Sigmoid colon (tissue), 7 donors: ENCODE measurements around the gene ZNF782. TPM values are rescaled to one million over a fixed set of nuclear protein-coding genes. Genes with fewer than 3 reads are reported as not detected.
"Not testable (repeated sequence)": the region's sequence is repeated elsewhere in the genome, so short reads cannot be mapped to it uniquely, and the experiment has no call there.

ENCODE experiments used
- DNase-seq: peaks from one replicate; pipeline ENCODE4 v3.0.0-alpha.2; 2019
- H3K27ac ChIP-seq, 4 donors: fragments of 200-600 bp; sonication (generic); one replicate each; pipeline ENCODE4 v1.5.1; 2016 to 2019; ENCODE audit warnings: mild to moderate bottlenecking in 1 of 4
- H3K27me3 ChIP-seq, 3 donors: fragments of 200-600 bp; sonication (generic); one replicate each; pipeline ENCODE4 v1.5.1; 2019; ENCODE audit warnings: mild to moderate bottlenecking in 1 of 3
- H3K36me3 ChIP-seq, 4 donors: fragments of 200-600 bp; sonication (generic); one replicate each; pipeline ENCODE4 v1.5.1; 2016 to 2019
- H3K4me1 ChIP-seq, 4 donors: fragments of 200-600 bp; sonication (generic); one replicate each; pipeline ENCODE4 v1.5.1; 2017 to 2019
- H3K4me3 ChIP-seq, 4 donors: fragments of 200-600 bp; sonication (generic); one replicate each; pipeline ENCODE4 v1.5.1; 2017 to 2019; ENCODE audit warnings: mild to moderate bottlenecking in 2 of 4, moderate library complexity in 1 of 4
- H3K9me3 ChIP-seq, 4 donors: fragments of 200-600 bp in 3 of 4; sonication (generic) in 3 of 4; one replicate each; pipeline versions ENCODE4 v1.5.1 to v1.6.1; 2013 to 2019
- EP300 ChIP-seq, 4 donors: sonication (generic); formaldehyde crosslinking; IDR thresholded peaks; one replicate each; pipeline ENCODE4 v1.6.1; 2017; ENCODE audit warnings: antibody characterized with exemption in 4 of 4
- POLR2A ChIP-seq, 2 donors: fragments of 450-650 bp; IDR thresholded peaks; one replicate each; pipeline ENCODE4 v1.6.1; 2016; ENCODE audit warnings: antibody characterized with exemption in 2 of 2, mild to moderate bottlenecking in 2 of 2, moderate library complexity in 2 of 2
- POLR2AphosphoS5 ChIP-seq, 4 donors: sonication (generic); formaldehyde crosslinking; IDR thresholded peaks; one replicate each; pipeline ENCODE4 v1.6.1; 2017; ENCODE audit warnings: antibody characterized with exemption in 4 of 4
- WGBS, 2 donors: extraction: QIAGEN DNeasy Blood & Tissue Kit; methylation state at CpG; one replicate each; pipeline ENCODE4 v1.1.7; 2013; 5-methylcytosine and 5-hydroxymethylcytosine counted together
- intact Hi-C: fragments of 100-400 bp; cut with DNase I; formaldehyde crosslinking; loops from one replicate; pipeline ENCODE4 v1.15.1; 2023
- polyA plus RNA-seq, 3 donors: library from polyadenylated mRNA; stranded (reverse); fragments of 200-250 nt; gene quantifications; one replicate each; pipeline ENCODE4 v1.2.3, GENCODE V29; 2013
- total RNA-seq, 4 donors: library from RNA; depleted of rRNA; stranded (reverse); fragments of >200 nt; gene quantifications; one replicate each; pipeline ENCODE4 v1.1.0, GENCODE V29; 2016
- TF ChIP-seq, protein P1 (sequence below), 4 experiments: fragments of 450-650 bp in 3 of 4; fragments of 200-600 bp in 1 of 4; IDR thresholded peaks; one replicate each; pipeline ENCODE4 v1.5.1; 2016 to 2019; ENCODE audit warnings: antibody characterized with exemption in 4 of 4, mild to moderate bottlenecking in 3 of 4, moderate library complexity in 2 of 4
- donor health status: healthy with polysubstance abuse.
- donor health status: Bipolar disorder and iron deficiency.
- donor health status: healthy.

Gene ZNF782
- total RNA-seq = 10 to 100 TPM; 11.4 to 18.2 (median 15.7) TPM
- 1 to 10 TPM; 1.2 to 2.4 (median 1.6) TPM for polyA plus RNA-seq

DNA sequence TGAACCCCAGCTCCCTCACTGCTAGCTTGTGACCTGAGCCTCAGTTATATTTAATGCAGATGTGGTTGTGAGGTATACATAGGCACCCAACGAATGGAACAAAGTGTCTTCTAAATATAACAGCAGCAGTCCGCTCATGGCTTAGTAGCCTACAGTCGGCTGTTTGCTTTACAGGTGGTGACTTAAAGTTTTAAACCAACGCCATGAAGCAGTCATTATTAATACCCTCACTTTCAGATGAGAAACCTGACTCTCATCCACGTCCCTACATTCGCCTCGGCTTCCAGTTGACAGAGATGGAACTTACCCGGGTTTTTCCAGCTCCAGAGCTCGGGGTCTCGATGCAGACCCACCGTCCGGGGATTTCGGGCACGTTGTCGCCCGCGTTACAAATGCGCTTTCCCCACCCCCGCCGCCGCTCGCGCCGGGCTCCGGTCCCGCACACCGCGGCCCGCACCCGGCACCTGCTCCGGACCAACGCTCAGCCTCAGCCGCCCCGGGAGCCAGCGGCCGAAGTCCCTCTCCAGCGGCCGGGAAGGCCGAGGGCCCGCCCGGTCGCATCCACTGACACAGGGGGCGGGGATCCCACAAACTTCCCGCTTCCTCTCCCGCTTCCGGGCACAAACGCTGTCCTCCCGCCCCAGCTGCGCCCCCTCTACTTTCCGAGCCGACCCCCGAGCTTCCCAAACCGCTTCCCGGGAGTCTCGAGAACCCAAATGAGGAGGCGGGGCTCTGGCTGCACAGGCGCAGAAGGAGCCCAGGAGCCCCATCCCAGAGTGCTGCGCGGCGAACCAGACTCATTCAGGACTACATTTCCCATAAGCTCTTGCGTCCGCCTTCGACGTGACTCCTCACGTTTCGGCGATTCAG is at the start of gene ZNF782:
Gene ZNF782 (minus strand): TSS at position 734 of the 870 bp plus-strand sequence. CDS start 2,553 bp downstream, outside the sequence.
- TF ChIP-seq, protein P1, sequence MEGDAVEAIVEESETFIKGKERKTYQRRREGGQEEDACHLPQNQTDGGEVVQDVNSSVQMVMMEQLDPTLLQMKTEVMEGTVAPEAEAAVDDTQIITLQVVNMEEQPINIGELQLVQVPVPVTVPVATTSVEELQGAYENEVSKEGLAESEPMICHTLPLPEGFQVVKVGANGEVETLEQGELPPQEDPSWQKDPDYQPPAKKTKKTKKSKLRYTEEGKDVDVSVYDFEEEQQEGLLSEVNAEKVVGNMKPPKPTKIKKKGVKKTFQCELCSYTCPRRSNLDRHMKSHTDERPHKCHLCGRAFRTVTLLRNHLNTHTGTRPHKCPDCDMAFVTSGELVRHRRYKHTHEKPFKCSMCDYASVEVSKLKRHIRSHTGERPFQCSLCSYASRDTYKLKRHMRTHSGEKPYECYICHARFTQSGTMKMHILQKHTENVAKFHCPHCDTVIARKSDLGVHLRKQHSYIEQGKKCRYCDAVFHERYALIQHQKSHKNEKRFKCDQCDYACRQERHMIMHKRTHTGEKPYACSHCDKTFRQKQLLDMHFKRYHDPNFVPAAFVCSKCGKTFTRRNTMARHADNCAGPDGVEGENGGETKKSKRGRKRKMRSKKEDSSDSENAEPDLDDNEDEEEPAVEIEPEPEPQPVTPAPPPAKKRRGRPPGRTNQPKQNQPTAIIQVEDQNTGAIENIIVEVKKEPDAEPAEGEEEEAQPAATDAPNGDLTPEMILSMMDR (IDR thresholded peaks at IDR 0.05) = no peak
- TF ChIP-seq POLR2AphosphoS5 (IDR thresholded peaks at IDR 0.05) = peak; percentile 69 to 85 (median 74)
- peak in 1 of 4 donors; percentile 6 for TF ChIP-seq EP300 (IDR thresholded peaks at IDR 0.05)
- peak in 1 of 2 donors; percentile 42 for TF ChIP-seq POLR2A (IDR thresholded peaks at IDR 0.05)
- WGBS, 2 donors = 0% methylated on average over 67 of the region's 67 CpGs
- peak within 1 kb of the TSS; percentile 77 to 86 (median 82) for H3K4me3 ChIP-seq
- peaks cover 0 to 35% (median 24%) of the 10 kb centered on the region in 4 donors for H3K4me1 ChIP-seq
- peak within 1 kb of the TSS; percentile 84 to 89 (median 88) for H3K27ac ChIP-seq
- DNase-seq = peak; percentile 95
- no peaks in the 10 kb centered on the region for H3K27me3 ChIP-seq
- H3K36me3 ChIP-seq = peaks cover 0 to 3% (median 0%) of the 10 kb centered on the region in 4 donors
- intact Hi-C loops = loop anchor here (2.0 to 10.0 kb wide), 4 partner anchors 77 to 781 kb away; partner anchors contain the start of genes NCBP1 and TSTD2
- no peaks in the 10 kb centered on the region for H3K9me3 ChIP-seq

DNA sequence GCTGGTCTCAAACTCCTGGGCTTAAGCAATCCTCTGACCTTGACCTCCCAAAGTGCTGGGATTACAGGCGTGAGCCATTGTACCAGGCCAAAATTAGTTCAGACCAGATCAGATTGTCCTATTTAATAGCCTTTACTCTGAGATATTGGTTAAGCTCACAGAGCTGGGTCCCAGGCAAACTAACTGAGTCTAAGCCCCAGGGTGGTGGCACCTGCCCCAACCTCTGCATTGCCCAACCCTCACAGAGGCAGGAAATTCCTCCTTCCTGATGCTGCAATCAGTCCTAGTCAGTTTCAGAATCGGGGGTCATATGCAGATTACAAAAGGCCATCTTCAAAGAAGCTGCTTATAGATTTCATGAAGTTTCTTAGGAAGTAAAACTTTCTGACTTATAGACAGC is 45.7 kb upstream of the ZNF782 start:
- H3K27ac ChIP-seq, H3K9me3 ChIP-seq, intact Hi-C loops, H3K27me3 ChIP-seq, H3K4me3 ChIP-seq, H3K4me1 ChIP-seq, DNase-seq: not testable (repeated sequence)
- peaks cover 0 to 15% (median 0%) of the 10 kb centered on the region in 4 donors for H3K36me3 ChIP-seq
- 93 to 96% methylated on average over 1 of the region's 2 CpGs for WGBS, 2 donors

DNA sequence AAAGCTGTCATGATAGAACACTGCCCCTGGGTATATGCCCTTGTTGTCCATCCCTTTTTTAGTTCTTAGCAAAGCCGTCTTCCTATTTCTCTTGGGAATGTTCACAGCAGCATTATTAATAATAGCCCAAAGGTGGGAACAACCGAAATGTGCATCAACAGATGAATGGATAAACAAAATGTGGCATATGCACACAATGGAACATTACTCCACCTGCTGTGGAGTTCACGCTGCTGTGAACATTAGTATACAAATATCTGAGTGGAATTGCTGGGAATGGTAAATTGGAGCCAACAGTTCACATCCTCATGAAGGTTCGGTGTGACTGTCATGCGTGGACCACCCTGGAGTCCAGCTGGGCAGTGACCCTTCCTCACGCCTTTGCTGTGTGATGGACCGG is 37.8 kb upstream of the ZNF782 start:
- Histone ChIP-seq H3K4me3 (no peak overlapping the region), H3K36me3 (peaks cover 0 to 33% (median 0%) of the 10 kb centered on the region in 4 donors), H3K27ac (no peak overlapping the region), H3K27me3 (no peaks in the 10 kb centered on the region), H3K4me1 (no peaks in the 10 kb centered on the region), H3K9me3 (no peaks in the 10 kb centered on the region)
- WGBS, 2 donors = 98% methylated on average over 7 of the region's 7 CpGs
- intact Hi-C loops = no loop called here
- no peak for DNase-seq
- TF ChIP-seq, protein P1 (IDR thresholded peaks at IDR 0.05) = no peak
- TF ChIP-seq POLR2AphosphoS5 (IDR thresholded peaks at IDR 0.05) (no peak), EP300 (IDR thresholded peaks at IDR 0.05) (no peak), POLR2A (IDR thresholded peaks at IDR 0.05) (no peak)

DNA sequence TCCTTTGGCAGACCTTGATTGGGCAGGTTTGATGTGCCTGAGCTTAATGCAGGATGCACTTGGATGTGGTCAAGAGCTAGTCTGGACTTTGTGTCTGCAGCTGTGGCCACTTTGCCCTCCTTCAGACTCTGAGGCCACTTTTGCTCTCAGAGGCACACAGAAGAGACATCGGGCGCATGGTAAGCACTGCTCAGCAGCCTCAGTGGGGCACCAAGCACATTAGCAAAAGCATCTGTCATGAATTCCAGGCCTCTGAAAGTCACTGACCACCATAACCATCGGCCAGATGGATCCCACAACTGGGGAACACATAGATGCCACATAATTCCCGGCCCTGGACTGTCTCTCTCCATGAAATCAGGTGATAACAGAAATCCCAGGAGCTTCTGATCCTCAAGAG is 34.3 kb upstream of the ZNF782 start:
- TF ChIP-seq POLR2A (IDR thresholded peaks at IDR 0.05) = no peak
- TF ChIP-seq POLR2AphosphoS5 (IDR thresholded peaks at IDR 0.05) = no peak
- TF ChIP-seq EP300 (IDR thresholded peaks at IDR 0.05) = no peak
- TF ChIP-seq, protein P1 (IDR thresholded peaks at IDR 0.05) = no peak
- WGBS, 2 donors = 95 to 97% methylated on average over 4 of the region's 4 CpGs
- intact Hi-C loops = no loop called here

DNA sequence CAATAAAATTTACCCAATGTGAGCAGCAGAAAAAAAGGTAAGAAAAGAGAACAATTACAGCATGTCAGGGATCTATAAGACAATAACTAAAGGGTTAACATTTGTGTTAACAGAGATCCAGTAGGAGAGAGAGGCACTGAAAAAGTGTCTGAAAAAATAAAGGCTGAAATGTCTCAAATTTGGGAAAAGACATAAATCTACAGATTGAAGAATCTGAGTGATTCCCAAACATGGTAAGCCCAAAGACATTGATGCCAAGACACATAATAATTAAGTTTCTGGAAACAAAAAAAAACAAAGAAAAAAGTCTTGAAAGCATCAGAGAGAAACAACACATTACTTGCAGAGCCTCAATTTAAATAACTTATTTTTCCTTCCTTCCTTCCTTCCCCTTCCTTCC is 31.1 kb upstream of the ZNF782 start:
- H3K4me1 ChIP-seq = no peaks in the 10 kb centered on the region
- H3K27ac ChIP-seq = no peak overlapping the region
- no peaks in the 10 kb centered on the region for H3K9me3 ChIP-seq
- DNase-seq = no peak
- intact Hi-C loops = no loop called here
- H3K4me3 ChIP-seq = no peak overlapping the region
- no peaks in the 10 kb centered on the region for H3K27me3 ChIP-seq
- H3K36me3 ChIP-seq = peaks cover 0 to 3% (median 0%) of the 10 kb centered on the region in 4 donors
- TF ChIP-seq POLR2A (IDR thresholded peaks at IDR 0.05) (no peak), EP300 (IDR thresholded peaks at IDR 0.05) (no peak), POLR2AphosphoS5 (IDR thresholded peaks at IDR 0.05) (no peak)
- TF ChIP-seq, protein P1 (IDR thresholded peaks at IDR 0.05) = no peak

More for the DNA sequence above, 34.3 kb upstream of the ZNF782 start:
- peaks cover 0 to 8% (median 0%) of the 10 kb centered on the region in 4 donors for H3K36me3 ChIP-seq
- no peaks in the 10 kb centered on the region for H3K9me3 ChIP-seq
- no peaks in the 10 kb centered on the region for H3K27me3 ChIP-seq
- H3K27ac ChIP-seq = no peak overlapping the region
- H3K4me1 ChIP-seq = no peaks in the 10 kb centered on the region
- DNase-seq = no peak
- H3K4me3 ChIP-seq = no peak overlapping the region
